Breast epithelium (tissue), 3 donors: ENCODE results near the gene OR2C3.

Source experiments
- POLR2A ChIP-seq: fragments of 450-650 bp; IDR thresholded peaks from one replicate; pipeline ENCODE4 v1.6.1; 2016; ENCODE audit warnings: antibody characterized with exemption, mild to moderate bottlenecking, moderate library complexity
- POLR2AphosphoS5 ChIP-seq, 3 donors: sonication (generic); formaldehyde crosslinking; IDR thresholded peaks; one replicate each; pipeline ENCODE4 v1.6.1; 2017; ENCODE audit warnings: antibody characterized with exemption in 3 of 3
- TF ChIP-seq, protein P1 (sequence below), 3 donors: fragments of 450-650 bp; IDR thresholded peaks; one replicate each; pipeline ENCODE4 v1.5.1; 2016 to 2017; ENCODE audit warnings: antibody characterized with exemption in 3 of 3, mild to moderate bottlenecking in 3 of 3, moderate library complexity in 3 of 3

DNA sequence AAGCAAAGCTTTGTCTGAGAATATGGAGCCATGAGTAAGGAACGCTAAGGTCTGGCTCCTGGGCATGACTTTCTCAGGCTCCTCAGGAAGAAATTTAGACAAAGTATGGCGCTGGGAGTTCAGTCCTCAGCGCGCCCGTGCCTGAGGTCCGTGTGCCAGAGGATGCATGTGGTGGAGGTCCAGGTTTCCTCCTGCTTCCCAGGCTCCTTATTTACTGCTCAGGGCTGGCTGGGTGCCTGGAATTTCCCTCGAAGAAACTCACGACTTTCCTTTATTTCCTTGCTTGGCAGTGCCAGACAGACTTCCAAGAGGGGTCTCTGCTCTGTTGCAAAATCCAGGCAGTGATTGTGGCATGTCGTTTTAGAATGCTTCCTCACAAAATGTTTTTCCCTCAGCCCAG lies 26.0 kb upstream of the OR2C3 start:
- TF ChIP-seq, protein P1, sequence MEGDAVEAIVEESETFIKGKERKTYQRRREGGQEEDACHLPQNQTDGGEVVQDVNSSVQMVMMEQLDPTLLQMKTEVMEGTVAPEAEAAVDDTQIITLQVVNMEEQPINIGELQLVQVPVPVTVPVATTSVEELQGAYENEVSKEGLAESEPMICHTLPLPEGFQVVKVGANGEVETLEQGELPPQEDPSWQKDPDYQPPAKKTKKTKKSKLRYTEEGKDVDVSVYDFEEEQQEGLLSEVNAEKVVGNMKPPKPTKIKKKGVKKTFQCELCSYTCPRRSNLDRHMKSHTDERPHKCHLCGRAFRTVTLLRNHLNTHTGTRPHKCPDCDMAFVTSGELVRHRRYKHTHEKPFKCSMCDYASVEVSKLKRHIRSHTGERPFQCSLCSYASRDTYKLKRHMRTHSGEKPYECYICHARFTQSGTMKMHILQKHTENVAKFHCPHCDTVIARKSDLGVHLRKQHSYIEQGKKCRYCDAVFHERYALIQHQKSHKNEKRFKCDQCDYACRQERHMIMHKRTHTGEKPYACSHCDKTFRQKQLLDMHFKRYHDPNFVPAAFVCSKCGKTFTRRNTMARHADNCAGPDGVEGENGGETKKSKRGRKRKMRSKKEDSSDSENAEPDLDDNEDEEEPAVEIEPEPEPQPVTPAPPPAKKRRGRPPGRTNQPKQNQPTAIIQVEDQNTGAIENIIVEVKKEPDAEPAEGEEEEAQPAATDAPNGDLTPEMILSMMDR (IDR thresholded peaks at IDR 0.05) = no peak
- TF ChIP-seq POLR2AphosphoS5 (IDR thresholded peaks at IDR 0.05) (no peak), POLR2A (no peak)
